BE2C (cell line): Measurements from ENCODE around the gene EPHA8.

ENCODE experiments used
- DNase-seq: peaks from one replicate; pipeline ENCODE4 v3.0.0-alpha.2; 2020
- H3K27me3 ChIP-seq: fragments of 250-450 bp; sonication (Bioruptor Pico); 2 replicates; pipeline ENCODE4 v1.5.1; 2020; ENCODE audit warnings: mild to moderate bottlenecking
- H3K36me3 ChIP-seq: fragments of 250-450 bp; sonication (Bioruptor Pico); 2 replicates; pipeline ENCODE4 v1.5.1; 2020; ENCODE audit warnings: mild to moderate bottlenecking
- H3K4me1 ChIP-seq: fragments of 250-450 bp; sonication (Bioruptor Pico); 2 replicates; pipeline ENCODE4 v1.5.1; 2020
- H3K4me3 ChIP-seq: 2 replicates; pipeline ENCODE4 v1.5.1; 2011; ENCODE audit warnings: low read depth, low read length
- H3K9me3 ChIP-seq: fragments of 250-450 bp; sonication (Bioruptor Pico); 2 replicates; pipeline ENCODE4 v1.5.1; 2020
- TF ChIP-seq, protein P1 (sequence below): IDR thresholded peaks from 2 replicates; pipeline ENCODE4 v1.5.1; 2012; ENCODE audit warnings: mild to moderate bottlenecking, low read depth, low read length

Gene EPHA8

DNA sequence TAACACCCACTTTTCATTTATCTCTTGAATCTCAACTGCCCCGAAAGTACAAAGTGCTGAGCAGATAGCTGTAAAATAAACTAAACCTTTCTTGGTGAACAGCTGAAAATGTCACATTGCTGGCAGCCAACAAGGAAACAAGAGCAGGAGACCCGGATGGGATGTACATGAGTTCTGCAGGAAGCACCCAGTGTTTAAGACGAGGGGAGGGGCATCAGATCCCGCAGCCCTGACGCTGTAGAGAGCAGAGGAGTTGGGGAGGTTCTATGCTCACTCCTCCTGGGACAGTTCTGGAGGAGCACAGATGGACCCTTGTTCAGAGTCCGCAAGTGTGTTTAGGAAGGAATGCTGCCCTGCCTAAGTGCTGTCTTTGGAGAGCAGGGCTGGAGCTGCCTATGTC, 32.0 kb upstream of the EPHA8 start:
- DNase-seq, result no peak
- TF ChIP-seq, protein P1, sequence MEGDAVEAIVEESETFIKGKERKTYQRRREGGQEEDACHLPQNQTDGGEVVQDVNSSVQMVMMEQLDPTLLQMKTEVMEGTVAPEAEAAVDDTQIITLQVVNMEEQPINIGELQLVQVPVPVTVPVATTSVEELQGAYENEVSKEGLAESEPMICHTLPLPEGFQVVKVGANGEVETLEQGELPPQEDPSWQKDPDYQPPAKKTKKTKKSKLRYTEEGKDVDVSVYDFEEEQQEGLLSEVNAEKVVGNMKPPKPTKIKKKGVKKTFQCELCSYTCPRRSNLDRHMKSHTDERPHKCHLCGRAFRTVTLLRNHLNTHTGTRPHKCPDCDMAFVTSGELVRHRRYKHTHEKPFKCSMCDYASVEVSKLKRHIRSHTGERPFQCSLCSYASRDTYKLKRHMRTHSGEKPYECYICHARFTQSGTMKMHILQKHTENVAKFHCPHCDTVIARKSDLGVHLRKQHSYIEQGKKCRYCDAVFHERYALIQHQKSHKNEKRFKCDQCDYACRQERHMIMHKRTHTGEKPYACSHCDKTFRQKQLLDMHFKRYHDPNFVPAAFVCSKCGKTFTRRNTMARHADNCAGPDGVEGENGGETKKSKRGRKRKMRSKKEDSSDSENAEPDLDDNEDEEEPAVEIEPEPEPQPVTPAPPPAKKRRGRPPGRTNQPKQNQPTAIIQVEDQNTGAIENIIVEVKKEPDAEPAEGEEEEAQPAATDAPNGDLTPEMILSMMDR, result no peak
- peaks cover 7% of the 10 kb centered on the region for H3K4me1 ChIP-seq

GRCh38 chr1:22533244-22533895, 29.9 kb upstream of the EPHA8 start:
- H3K27me3 ChIP-seq, result no peaks in the 10 kb centered on the region
- peak; percentile 27 for DNase-seq
- H3K4me1 ChIP-seq, result peaks cover 7% of the 10 kb centered on the region
- H3K36me3 ChIP-seq, result no peaks in the 10 kb centered on the region
- TF ChIP-seq, protein P1, result no peak
- no peaks in the 10 kb centered on the region for H3K9me3 ChIP-seq
- H3K4me3 ChIP-seq, result no peak overlapping the region

More for the DNA sequence above, 32.0 kb upstream of the EPHA8 start:
- no peaks in the 10 kb centered on the region for H3K27me3 ChIP-seq
- H3K9me3 ChIP-seq, result no peaks in the 10 kb centered on the region
- no peaks in the 10 kb centered on the region for H3K36me3 ChIP-seq
- no peak overlapping the region for H3K4me3 ChIP-seq

DNA sequence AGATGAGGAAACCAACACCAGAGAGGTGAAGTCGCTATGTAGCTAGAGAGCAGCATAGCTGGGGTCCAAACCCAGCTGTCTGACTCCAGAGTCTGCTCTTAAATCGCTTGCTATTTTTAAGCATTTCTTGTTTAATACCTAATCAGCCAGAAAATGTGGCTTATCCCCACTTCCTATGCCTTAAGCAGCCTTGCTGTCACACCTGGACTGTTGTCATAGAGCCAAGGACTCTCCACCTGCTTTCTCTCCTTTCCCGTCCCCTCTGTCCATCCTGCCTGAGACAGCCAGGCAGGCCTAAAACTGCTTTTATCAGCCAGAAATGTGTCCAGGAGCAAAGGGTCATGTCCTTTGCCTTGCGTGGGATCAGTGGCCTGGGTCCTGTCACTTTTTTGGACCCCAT, 28.3 kb upstream of the EPHA8 start:
- Histone ChIP-seq H3K9me3 (no peaks in the 10 kb centered on the region), H3K4me3 (no peak overlapping the region), H3K4me1 (peaks cover 7% of the 10 kb centered on the region), H3K27me3 (no peaks in the 10 kb centered on the region), H3K36me3 (no peaks in the 10 kb centered on the region)
- no peak for DNase-seq
- TF ChIP-seq, protein P1, result no peak

GRCh38 chr1:22535399-22535798, 27.9 kb upstream of the EPHA8 start:
- H3K4me1 ChIP-seq, result peaks cover 7% of the 10 kb centered on the region
- TF ChIP-seq, protein P1, result no peak
- no peaks in the 10 kb centered on the region for H3K9me3 ChIP-seq
- no peaks in the 10 kb centered on the region for H3K36me3 ChIP-seq
- H3K27me3 ChIP-seq, result no peaks in the 10 kb centered on the region
- H3K4me3 ChIP-seq, result no peak overlapping the region
- DNase-seq, result no peak

DNA sequence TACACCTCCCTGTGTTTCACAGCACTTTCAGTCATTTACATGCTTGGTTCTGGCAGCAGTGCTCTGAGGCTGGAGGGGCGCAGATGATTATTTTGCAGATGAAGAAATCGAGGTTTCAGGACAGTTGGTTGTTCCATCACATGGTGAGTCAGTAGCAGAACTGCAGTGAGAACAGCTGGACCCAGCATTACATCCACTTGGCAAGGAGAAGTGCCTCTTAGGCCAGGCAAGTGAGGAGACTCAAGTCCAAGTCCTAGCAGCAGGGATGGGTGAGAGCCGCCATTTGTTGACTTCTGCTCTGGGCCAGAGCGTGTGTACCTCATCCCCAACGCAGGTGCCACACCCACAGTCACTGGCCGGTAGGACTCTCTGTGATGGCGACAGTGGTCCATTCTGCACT, 26.8 kb upstream of the EPHA8 start:
- Histone ChIP-seq H3K9me3 (no peaks in the 10 kb centered on the region), H3K4me3 (no peak overlapping the region), H3K36me3 (no peaks in the 10 kb centered on the region), H3K4me1 (peaks cover 7% of the 10 kb centered on the region), H3K27me3 (no peaks in the 10 kb centered on the region)
- DNase-seq, result no peak
- TF ChIP-seq, protein P1, result no peak

- no peak for DNase-seq
- Histone ChIP-seq H3K4me1 (peaks cover 5% of the 10 kb centered on the region), H3K4me3 (no peak overlapping the region), H3K36me3 (no peaks in the 10 kb centered on the region), H3K9me3 (no peaks in the 10 kb centered on the region), H3K27me3 (no peaks in the 10 kb centered on the region)
- TF ChIP-seq, protein P1, result no peak
Observed at GRCh38 chr1:22537441-22538139, 25.7 kb upstream of the EPHA8 start.
